Astrocyte (in vitro differentiated cells and primary cell): ENCODE data around the gene GNA14. TPM values are rescaled to one million over a fixed set of nuclear protein-coding genes. Genes with fewer than 3 reads are reported as not detected.
"Not testable (repeated sequence)": the region's sequence is repeated elsewhere in the genome, so short reads cannot be mapped to it uniquely, and the experiment has no call there.

Source experiments
- DNase-seq: peaks from one replicate; pipeline ENCODE4 v3.0.0-alpha.2; 2010; ENCODE audit warnings: low read depth
- FAIRE-seq: peaks from 2 replicates; lab custom pipeline; 2011; peaks lifted over from hg19 to GRCh38; lab: Jason Lieb, UNC
- H2AFZ ChIP-seq: 2 replicates; pipeline ENCODE4 v1.6.0; 2012; ENCODE audit warnings: low read depth, low read length, inconsistent platforms
- H3K27ac ChIP-seq: 2 replicates; pipeline ENCODE4 v1.5.1; 2011; ENCODE audit warnings: low read depth, low read length, inconsistent platforms
- H3K27me3 ChIP-seq: 2 replicates; pipeline ENCODE4 v1.6.0; 2011; ENCODE audit warnings: low read length, inconsistent platforms; ENCODE audit not compliant: insufficient read depth
- H3K36me3 ChIP-seq: 2 replicates; pipeline ENCODE4 v1.5.1; 2011; ENCODE audit warnings: low read length, inconsistent platforms; ENCODE audit not compliant: insufficient read depth
- H3K4me1 ChIP-seq: 2 replicates; pipeline ENCODE4 v1.5.1; 2011; ENCODE audit warnings: low read length, inconsistent platforms; ENCODE audit not compliant: insufficient read depth
- H3K4me2 ChIP-seq: 2 replicates; pipeline ENCODE4 v1.6.0; 2012; ENCODE audit warnings: low read length, inconsistent platforms
- H3K4me3 ChIP-seq: 2 replicates; pipeline ENCODE4 v1.5.1; 2011; ENCODE audit warnings: low read depth, mild to moderate bottlenecking, low read length, inconsistent platforms; ENCODE audit not compliant: insufficient read depth
- H3K79me2 ChIP-seq: 2 replicates; pipeline ENCODE4 v1.6.0; 2012; ENCODE audit warnings: mild to moderate bottlenecking, low read length, inconsistent platforms; ENCODE audit not compliant: insufficient read depth
- H3K9ac ChIP-seq: 2 replicates; pipeline ENCODE4 v1.6.0; 2012; ENCODE audit warnings: mild to moderate bottlenecking, low read length, inconsistent platforms
- H3K9me3 ChIP-seq: 2 replicates; pipeline ENCODE4 v1.5.1; 2012; ENCODE audit warnings: low read depth, mild to moderate bottlenecking, low read length, inconsistent platforms; ENCODE audit not compliant: insufficient read depth
- H4K20me1 ChIP-seq: 2 replicates; pipeline ENCODE4 v1.6.0; 2012; ENCODE audit warnings: low read length, inconsistent platforms; ENCODE audit not compliant: insufficient read depth
- H3K27ac Mint-ChIP-seq: one replicate; pipeline ENCODE4 v1.8.0; 2021; ENCODE audit warnings: mild to moderate bottlenecking, mixed read lengths; ENCODE audit not compliant: unreplicated experiment
- H3K27me3 Mint-ChIP-seq: one replicate; pipeline ENCODE4 v1.8.0; 2021; ENCODE audit warnings: low read depth, mixed read lengths; ENCODE audit not compliant: unreplicated experiment
- H3K36me3 Mint-ChIP-seq: one replicate; pipeline ENCODE4 v1.8.0; 2021; ENCODE audit warnings: low read depth, mixed read lengths; ENCODE audit not compliant: unreplicated experiment
- H3K4me1 Mint-ChIP-seq: one replicate; pipeline ENCODE4 v1.8.0; 2021; ENCODE audit warnings: low read depth, mixed read lengths; ENCODE audit not compliant: unreplicated experiment
- H3K4me3 Mint-ChIP-seq: one replicate; pipeline ENCODE4 v1.8.0; 2021; ENCODE audit warnings: mild to moderate bottlenecking, moderate library complexity, mixed read lengths; ENCODE audit not compliant: unreplicated experiment
- H3K9me3 Mint-ChIP-seq: one replicate; pipeline ENCODE4 v1.8.0; 2021; ENCODE audit warnings: mild to moderate bottlenecking, mixed read lengths; ENCODE audit not compliant: unreplicated experiment
- CTCF ChIP-seq: IDR thresholded peaks from 2 replicates; pipeline ENCODE4 v1.5.1; 2011; ENCODE audit warnings: low read depth, mild to moderate bottlenecking, inconsistent platforms, low read length, moderate library complexity; ENCODE audit not compliant: insufficient read depth
- EZH2 ChIP-seq: IDR thresholded peaks from 2 replicates; pipeline ENCODE4 v1.6.1; 2012; ENCODE audit warnings: mild to moderate bottlenecking, low read length, inconsistent platforms; ENCODE audit not compliant: insufficient read depth
- total RNA-seq: library from RNA; stranded (reverse); gene quantifications from 2 replicates; pipeline ENCODE4 v1.2.1, GENCODE V29; 2021

GNA14 gene
- total RNA-seq, 1 donor from 2014 or later: 1.0 TPM

- no peaks in the 10 kb centered on the region for H3K36me3 Mint-ChIP-seq
Observed at GRCh38 chr9:77497322-77498198, 150.6 kb downstream of the GNA14 start.

GRCh38 chr9:77495834-77496671, 152.1 kb downstream of the GNA14 start:
- Histone ChIP-seq H3K4me3 (no peak overlapping the region), H2AFZ (peak overlapping the region; percentile 31), H3K79me2 (no peaks in the 10 kb centered on the region), H3K27me3 (no peaks in the 10 kb centered on the region), H3K4me1 (peaks cover 11% of the 10 kb centered on the region), H3K27ac (peak overlapping the region; percentile 56), H3K9me3 (no peaks in the 10 kb centered on the region), H3K9ac (peak overlapping the region; percentile 38), H4K20me1 (no peaks in the 10 kb centered on the region), H3K4me2 (peak overlapping the region; percentile 48), H3K36me3 (no peaks in the 10 kb centered on the region)
- no peak for FAIRE-seq
- H3K4me1 Mint-ChIP-seq: peaks cover 15% of the 10 kb centered on the region
- DNase-seq: peak; percentile 80
- H3K9me3 Mint-ChIP-seq: peaks cover 5% of the 10 kb centered on the region
- H3K4me3 Mint-ChIP-seq: no peak overlapping the region
- H3K36me3 Mint-ChIP-seq: no peaks in the 10 kb centered on the region
- H3K27ac Mint-ChIP-seq: peak overlapping the region; percentile 70
- TF ChIP-seq CTCF: no peak
- no peak for TF ChIP-seq EZH2
- H3K27me3 Mint-ChIP-seq: no peaks in the 10 kb centered on the region

More at GRCh38 chr9:77497322-77498198, 150.6 kb downstream of the GNA14 start:
- TF ChIP-seq CTCF: no peak
- no peak for TF ChIP-seq EZH2
- H3K27ac ChIP-seq: no peak overlapping the region
- H3K9me3 Mint-ChIP-seq: no peaks in the 10 kb centered on the region
- H3K4me1 Mint-ChIP-seq: peaks cover 19% of the 10 kb centered on the region
- no peaks in the 10 kb centered on the region for H3K79me2 ChIP-seq
- H2AFZ ChIP-seq: no peak overlapping the region
- H3K4me3 Mint-ChIP-seq: no peak overlapping the region
- H3K4me1 ChIP-seq: peaks cover 11% of the 10 kb centered on the region
- no peak overlapping the region for H3K27ac Mint-ChIP-seq
- H4K20me1 ChIP-seq: no peaks in the 10 kb centered on the region
- no peaks in the 10 kb centered on the region for H3K36me3 ChIP-seq
- H3K27me3 Mint-ChIP-seq: no peaks in the 10 kb centered on the region
- H3K9ac ChIP-seq: no peak overlapping the region
- H3K4me3 ChIP-seq: no peak overlapping the region
- H3K4me2 ChIP-seq: no peak overlapping the region
- no peaks in the 10 kb centered on the region for H3K9me3 ChIP-seq
- FAIRE-seq (no peak), DNase-seq (no peak)
- H3K27me3 ChIP-seq: no peaks in the 10 kb centered on the region

- DNase-seq, H4K20me1 ChIP-seq, H3K4me3 Mint-ChIP-seq: not testable (repeated sequence)
Observed at GRCh38 chr9:77490279-77490678, 157.8 kb downstream of the GNA14 start.

GRCh38 chr9:77489405-77490163, 158.5 kb downstream of the GNA14 start:
- DNase-seq, H3K79me2 ChIP-seq, H3K36me3 Mint-ChIP-seq, H3K27me3 Mint-ChIP-seq, H3K27ac ChIP-seq, FAIRE-seq, H3K36me3 ChIP-seq, H3K9ac ChIP-seq, H3K4me3 ChIP-seq, H3K4me3 Mint-ChIP-seq, H3K4me1 ChIP-seq, H3K4me2 ChIP-seq, H3K27ac Mint-ChIP-seq, H3K27me3 ChIP-seq, H3K4me1 Mint-ChIP-seq, H4K20me1 ChIP-seq, H2AFZ ChIP-seq, H3K9me3 ChIP-seq: not testable (repeated sequence)
- H3K9me3 Mint-ChIP-seq: peaks cover 11% of the 10 kb centered on the region

More at GRCh38 chr9:77490279-77490678, 157.8 kb downstream of the GNA14 start:
- FAIRE-seq, H3K27ac Mint-ChIP-seq, H3K79me2 ChIP-seq, H3K36me3 ChIP-seq, H3K36me3 Mint-ChIP-seq, H3K9me3 ChIP-seq, H3K4me1 ChIP-seq, H3K27me3 ChIP-seq, H3K27me3 Mint-ChIP-seq, H2AFZ ChIP-seq, H3K4me2 ChIP-seq, H3K4me1 Mint-ChIP-seq, H3K4me3 ChIP-seq, H3K27ac ChIP-seq, H3K9ac ChIP-seq: not testable (repeated sequence)
- H3K9me3 Mint-ChIP-seq: peaks cover 11% of the 10 kb centered on the region
